ENCODE results near the gene RNF222.

Gene RNF222

GRCh38 chr17:8345052-8345690, 52.5 kb downstream of the RNF222 start:
- TF ChIP-seq CTCF (IDR thresholded peaks at IDR 0.05; ENCODE audit: extremely low read depth, missing control alignments): no peak
- peak; percentile 2 for DNase-seq (ENCODE audit: low spot score)

- no peak for DNase-seq (ENCODE audit: low spot score)
Observed at GRCh38 chr17:8341456-8341855, 56.2 kb downstream of the RNF222 start.

More at GRCh38 chr17:8341456-8341855, 56.2 kb downstream of the RNF222 start:
- no peak for TF ChIP-seq CTCF (IDR thresholded peaks at IDR 0.05; ENCODE audit: extremely low read depth, missing control alignments)
